ENCODE measurements around the gene TTC3.
"Not testable (repeated sequence)": the region's sequence is repeated elsewhere in the genome, so short reads cannot be mapped to it uniquely, and the experiment has no call there.

Gene TTC3

GRCh38 chr21:37032877-37033471 lies 40.1 kb upstream of the TTC3 start:
- H3K4me3 ChIP-seq (ENCODE audit: control insufficient read depth, low read depth, low read length), result no peak overlapping the region
- TF ChIP-seq, protein P1, sequence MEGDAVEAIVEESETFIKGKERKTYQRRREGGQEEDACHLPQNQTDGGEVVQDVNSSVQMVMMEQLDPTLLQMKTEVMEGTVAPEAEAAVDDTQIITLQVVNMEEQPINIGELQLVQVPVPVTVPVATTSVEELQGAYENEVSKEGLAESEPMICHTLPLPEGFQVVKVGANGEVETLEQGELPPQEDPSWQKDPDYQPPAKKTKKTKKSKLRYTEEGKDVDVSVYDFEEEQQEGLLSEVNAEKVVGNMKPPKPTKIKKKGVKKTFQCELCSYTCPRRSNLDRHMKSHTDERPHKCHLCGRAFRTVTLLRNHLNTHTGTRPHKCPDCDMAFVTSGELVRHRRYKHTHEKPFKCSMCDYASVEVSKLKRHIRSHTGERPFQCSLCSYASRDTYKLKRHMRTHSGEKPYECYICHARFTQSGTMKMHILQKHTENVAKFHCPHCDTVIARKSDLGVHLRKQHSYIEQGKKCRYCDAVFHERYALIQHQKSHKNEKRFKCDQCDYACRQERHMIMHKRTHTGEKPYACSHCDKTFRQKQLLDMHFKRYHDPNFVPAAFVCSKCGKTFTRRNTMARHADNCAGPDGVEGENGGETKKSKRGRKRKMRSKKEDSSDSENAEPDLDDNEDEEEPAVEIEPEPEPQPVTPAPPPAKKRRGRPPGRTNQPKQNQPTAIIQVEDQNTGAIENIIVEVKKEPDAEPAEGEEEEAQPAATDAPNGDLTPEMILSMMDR (IDR thresholded peaks at IDR 0.05; ENCODE audit: control insufficient read depth, insufficient read depth, low read depth, low read length, missing control alignments), result no peak
- peak; percentile 34 for DNase-seq (ENCODE audit: low read depth)

- not testable (repeated sequence) for H3K4me3 ChIP-seq (ENCODE audit: control insufficient read depth, low read depth, low read length); DNase-seq (ENCODE audit: low read depth)
Observed at GRCh38 chr21:37034394-37034793, 38.7 kb upstream of the TTC3 start.

- no peak for DNase-seq (ENCODE audit: low read depth)
- TF ChIP-seq, protein P1 (IDR thresholded peaks at IDR 0.05; ENCODE audit: control insufficient read depth, insufficient read depth, low read depth, low read length, missing control alignments), result no peak
- H3K4me3 ChIP-seq (ENCODE audit: control insufficient read depth, low read depth, low read length), result no peak overlapping the region
Observed at GRCh38 chr21:37036177-37036576, 36.9 kb upstream of the TTC3 start.

- H3K4me3 ChIP-seq (ENCODE audit: control insufficient read depth, low read depth, low read length), result no peak overlapping the region
- TF ChIP-seq, protein P1 (IDR thresholded peaks at IDR 0.05; ENCODE audit: control insufficient read depth, insufficient read depth, low read depth, low read length, missing control alignments), result no peak
- DNase-seq (ENCODE audit: low read depth), result no peak
Observed at GRCh38 chr21:37039411-37040075, 33.5 kb upstream of the TTC3 start.

- TF ChIP-seq, protein P1 (IDR thresholded peaks at IDR 0.05; ENCODE audit: control insufficient read depth, insufficient read depth, low read depth, low read length, missing control alignments), result no peak
- no peak overlapping the region for H3K4me3 ChIP-seq (ENCODE audit: control insufficient read depth, low read depth, low read length)
- no peak for DNase-seq (ENCODE audit: low read depth)
Observed at GRCh38 chr21:37040212-37040611, 32.8 kb upstream of the TTC3 start.

DNA sequence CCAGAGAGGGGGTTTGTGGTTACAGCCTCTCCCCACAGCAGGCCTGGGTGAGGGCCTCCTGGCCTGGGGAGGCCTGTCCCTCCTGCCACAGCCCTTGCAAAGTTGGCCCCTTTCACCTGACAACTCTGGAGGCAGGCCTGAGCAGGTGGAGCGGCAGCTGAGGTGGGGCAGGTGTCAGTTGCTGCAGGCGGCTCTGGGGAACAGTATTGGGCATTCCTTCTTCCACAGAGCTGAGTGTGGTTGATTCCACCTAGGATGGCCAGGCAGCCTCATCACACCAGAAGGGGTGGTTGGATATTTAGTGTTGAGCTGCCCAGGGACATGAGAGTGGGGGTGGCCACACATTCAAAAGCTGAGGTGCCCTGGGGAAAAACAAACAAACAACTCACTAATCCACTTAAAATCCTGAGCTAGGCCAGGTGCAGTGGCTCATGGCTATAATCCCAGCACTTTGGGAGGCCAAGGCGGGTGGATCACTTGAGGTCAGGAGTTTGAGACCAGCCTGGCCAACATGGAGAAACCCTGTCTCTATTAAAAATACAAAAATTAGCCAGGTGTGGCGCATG lies 31.3 kb upstream of the TTC3 start:
- H3K4me3 ChIP-seq (ENCODE audit: control insufficient read depth, low read depth, low read length), result no peak overlapping the region
- DNase-seq (ENCODE audit: low read depth), result no peak
- TF ChIP-seq, protein P1 (IDR thresholded peaks at IDR 0.05; ENCODE audit: control insufficient read depth, insufficient read depth, low read depth, low read length, missing control alignments), result no peak

DNA sequence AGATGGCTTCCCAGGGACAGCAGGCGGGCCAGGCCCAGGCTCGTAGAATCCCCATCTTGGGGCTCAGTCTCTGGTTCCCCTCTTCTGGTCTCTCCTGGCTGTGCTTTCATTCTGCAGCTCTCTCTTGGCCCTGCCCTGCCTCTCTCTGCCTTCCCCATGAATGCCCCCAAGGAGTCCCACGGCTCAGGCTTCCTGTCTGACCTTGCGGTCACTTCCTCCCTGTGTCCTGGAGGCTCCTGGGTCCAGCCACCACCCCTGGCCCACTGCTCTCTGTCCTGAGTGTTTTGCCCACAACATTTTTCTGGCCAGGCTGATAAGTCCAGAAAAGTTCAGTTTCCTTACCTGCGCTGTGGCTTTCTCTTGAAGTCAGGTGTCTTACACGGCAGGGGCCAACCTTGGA lies 29.2 kb upstream of the TTC3 start:
- no peak for DNase-seq (ENCODE audit: low read depth)
- H3K4me3 ChIP-seq (ENCODE audit: control insufficient read depth, low read depth, low read length), result no peak overlapping the region
- TF ChIP-seq, protein P1 (IDR thresholded peaks at IDR 0.05; ENCODE audit: control insufficient read depth, insufficient read depth, low read depth, low read length, missing control alignments), result no peak
